ENCODE data around the gene OBP2B. TPM values are rescaled to one million over a fixed set of nuclear protein-coding genes. Genes with fewer than 3 reads are reported as not detected.
"Not testable (repeated sequence)": the region's sequence is repeated elsewhere in the genome, so short reads cannot be mapped to it uniquely, and the experiment has no call there.

The OBP2B gene
- total and polyA plus RNA-seq, 11 donors = 0.38 TPM; not detected in 10

DNA sequence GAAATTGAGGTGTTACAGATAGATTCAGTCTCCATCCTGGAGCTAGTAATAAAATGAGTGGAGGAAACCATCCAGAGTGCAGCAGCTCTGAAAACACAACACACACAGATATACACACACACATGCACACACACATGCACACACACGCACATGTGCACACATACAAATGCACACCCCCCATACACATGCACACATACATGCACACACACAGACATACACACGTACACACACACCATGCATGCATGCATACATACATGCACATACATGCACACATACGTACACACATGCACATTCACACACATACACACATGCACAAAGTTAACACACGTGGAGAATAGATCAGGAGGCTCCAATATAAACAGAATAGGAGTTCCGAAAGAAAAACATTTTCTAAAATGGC, 21.0 kb upstream of the OBP2B start:
- WGBS, 4 donors = 81 to 87% (median 85%) methylated on average over 5 of the region's 5 CpGs

DNA sequence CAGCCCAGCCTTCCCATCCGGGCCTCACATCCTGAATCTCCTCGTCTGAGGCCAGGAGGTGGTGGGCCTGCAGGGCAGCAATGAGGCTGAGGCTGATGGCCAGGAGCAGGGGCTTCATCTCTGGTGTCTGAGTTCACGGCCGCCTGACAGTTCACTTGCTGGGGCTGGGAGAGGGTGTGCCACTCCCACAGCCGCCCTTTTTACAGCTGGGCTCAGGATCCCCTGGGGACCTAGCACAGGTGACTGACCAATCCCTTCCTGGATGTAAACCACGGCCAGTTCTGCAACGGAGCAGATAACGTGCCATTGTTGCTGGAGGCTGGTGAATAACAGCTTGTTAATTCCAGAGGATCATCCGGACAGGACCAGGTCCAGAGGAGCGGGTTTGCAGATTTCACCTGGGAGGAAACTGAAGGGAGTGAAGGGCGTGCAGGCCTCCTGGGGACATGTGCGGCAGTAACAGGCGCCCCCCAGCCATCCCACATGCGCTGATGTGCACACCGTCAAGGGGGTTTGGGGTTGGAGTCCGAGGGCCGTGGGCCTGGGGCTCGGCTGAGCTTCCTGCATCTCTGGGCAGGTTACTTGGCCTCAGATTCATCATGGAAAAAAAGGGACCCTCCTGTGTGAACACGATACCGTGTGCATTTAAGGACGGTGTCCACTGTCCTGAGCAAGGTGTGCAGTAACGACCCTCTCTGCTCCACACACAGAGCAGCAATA, 19.6 kb upstream of the OBP2B start:
- ATAC-seq; DNase-seq; H3K36me3 ChIP-seq; H3K9me3 ChIP-seq; H3K27me3 ChIP-seq; H3K4me3 ChIP-seq; intact Hi-C loops (cut with DNase I); H3K27ac ChIP-seq; H3K4me1 ChIP-seq: not testable (repeated sequence)
- WGBS, 4 donors = 81 to 89% (median 83%) methylated on average over 15 to 22 of the region's 22 CpGs

More for the DNA sequence above, 21.0 kb upstream of the OBP2B start:
- DNase-seq = no peak
- intact Hi-C loops (cut with DNase I) = loop anchor here in 2 of 10 donors (5.0 to 10.0 kb wide), 2 partner anchors 43 to 105 kb away; partner anchors contain the start of gene SURF6 (in 1 of the 2)
- no peaks in the 10 kb centered on the region for H3K36me3 ChIP-seq
- peaks cover 0 to 4% (median 0%) of the 10 kb centered on the region in 12 donors for H3K4me1 ChIP-seq
- H3K9me3 ChIP-seq = no peaks in the 10 kb centered on the region
- no peak overlapping the region for H3K27ac ChIP-seq
- no peak overlapping the region for H3K4me3 ChIP-seq
- ATAC-seq = no peak
- peaks cover 0 to 4% (median 0%) of the 10 kb centered on the region in 9 donors for H3K27me3 ChIP-seq
- TF ChIP-seq POLR2A (IDR thresholded peaks at IDR 0.05) = no peak
- TF ChIP-seq, protein P1, sequence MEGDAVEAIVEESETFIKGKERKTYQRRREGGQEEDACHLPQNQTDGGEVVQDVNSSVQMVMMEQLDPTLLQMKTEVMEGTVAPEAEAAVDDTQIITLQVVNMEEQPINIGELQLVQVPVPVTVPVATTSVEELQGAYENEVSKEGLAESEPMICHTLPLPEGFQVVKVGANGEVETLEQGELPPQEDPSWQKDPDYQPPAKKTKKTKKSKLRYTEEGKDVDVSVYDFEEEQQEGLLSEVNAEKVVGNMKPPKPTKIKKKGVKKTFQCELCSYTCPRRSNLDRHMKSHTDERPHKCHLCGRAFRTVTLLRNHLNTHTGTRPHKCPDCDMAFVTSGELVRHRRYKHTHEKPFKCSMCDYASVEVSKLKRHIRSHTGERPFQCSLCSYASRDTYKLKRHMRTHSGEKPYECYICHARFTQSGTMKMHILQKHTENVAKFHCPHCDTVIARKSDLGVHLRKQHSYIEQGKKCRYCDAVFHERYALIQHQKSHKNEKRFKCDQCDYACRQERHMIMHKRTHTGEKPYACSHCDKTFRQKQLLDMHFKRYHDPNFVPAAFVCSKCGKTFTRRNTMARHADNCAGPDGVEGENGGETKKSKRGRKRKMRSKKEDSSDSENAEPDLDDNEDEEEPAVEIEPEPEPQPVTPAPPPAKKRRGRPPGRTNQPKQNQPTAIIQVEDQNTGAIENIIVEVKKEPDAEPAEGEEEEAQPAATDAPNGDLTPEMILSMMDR (IDR thresholded peaks at IDR 0.05) = no peak

DNA sequence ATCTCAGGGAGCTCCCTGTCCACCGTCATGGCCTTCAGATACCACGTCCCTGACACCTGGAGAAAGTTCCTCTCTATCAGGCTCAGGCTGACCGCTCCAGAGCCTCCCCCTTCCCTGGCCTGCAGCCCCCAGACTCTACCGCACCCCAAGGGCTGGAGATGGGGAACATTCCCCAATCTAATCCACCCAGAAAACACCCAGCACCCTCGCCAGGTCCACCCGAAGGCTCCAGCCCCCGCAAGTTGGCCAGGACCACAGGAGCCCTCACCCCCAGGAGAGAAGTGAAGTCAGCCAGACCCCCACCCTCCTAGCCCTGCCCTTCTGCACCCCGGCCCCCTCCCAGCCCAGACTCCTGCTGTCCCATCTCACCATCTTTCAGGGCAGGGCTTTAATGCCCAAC, 18.9 kb upstream of the OBP2B start:
- H3K9me3 ChIP-seq; intact Hi-C loops (cut with DNase I); DNase-seq; H3K36me3 ChIP-seq; H3K27me3 ChIP-seq; H3K4me3 ChIP-seq; ATAC-seq; H3K27ac ChIP-seq; H3K4me1 ChIP-seq: not testable (repeated sequence)
- WGBS, 4 donors = 85 to 93% (median 90%) methylated on average over 6 to 8 of the region's 8 CpGs

DNA sequence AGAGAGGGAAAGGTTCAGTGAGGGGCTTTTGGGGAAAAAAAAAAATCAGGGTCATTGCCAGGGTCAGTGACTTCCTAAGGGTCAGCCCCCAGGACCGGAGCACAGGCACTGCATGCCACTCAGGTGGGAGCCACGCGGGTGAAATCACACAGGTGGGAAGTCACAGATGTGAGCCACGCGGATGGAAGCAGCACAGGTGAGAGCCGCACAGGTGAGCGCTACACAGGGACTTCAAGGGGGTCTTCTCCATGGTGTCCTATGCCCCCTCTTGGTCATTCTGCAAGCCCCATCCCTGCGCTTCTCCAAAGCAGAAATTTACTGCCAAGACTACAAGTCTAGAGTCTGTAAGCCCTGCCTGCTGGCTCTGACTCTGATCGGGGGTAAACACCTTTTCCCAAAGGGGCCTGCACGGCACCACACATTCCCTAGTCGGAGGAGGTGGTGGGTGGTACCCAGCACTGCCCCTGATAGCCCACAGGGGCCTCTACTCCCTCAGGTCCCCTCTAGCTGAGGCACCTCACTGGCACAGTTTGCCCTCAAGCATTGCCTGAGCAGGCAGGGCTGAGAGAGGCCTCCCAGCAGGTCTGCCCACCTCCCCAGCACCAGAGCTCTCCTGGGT, 18.3 kb upstream of the OBP2B start:
- TF ChIP-seq POLR2A (IDR thresholded peaks at IDR 0.05) = no peak
- TF ChIP-seq, protein P1 (IDR thresholded peaks at IDR 0.05) = no peak
- Histone ChIP-seq H3K4me3 (no peak overlapping the region), H3K4me1 (peaks cover 0 to 10% (median 2%) of the 10 kb centered on the region in 12 donors), H3K27me3 (peaks cover 0 to 4% (median 0%) of the 10 kb centered on the region in 9 donors), H3K9me3 (no peaks in the 10 kb centered on the region), H3K27ac (no peak overlapping the region), H3K36me3 (no peaks in the 10 kb centered on the region)
- intact Hi-C loops (cut with DNase I) = no loop called here
- 83 to 93% (median 88%) methylated on average over 8 to 11 of the region's 11 CpGs for WGBS, 4 donors
- DNase-seq = no peak
- no peak for ATAC-seq

Data from heart left ventricle (tissue), 16 donors.